B cell (primary cell): ENCODE results near the gene UBAP1L.

ENCODE experiments used
- EZH2 ChIP-seq: IDR thresholded peaks from 2 replicates; pipeline ENCODE4 v1.6.1; 2012; ENCODE audit warnings: borderline replicate concordance, low read depth, mild to moderate bottlenecking, moderate library complexity, low read length; ENCODE audit not compliant: insufficient read depth, poor library complexity, severe bottlenecking
- TF ChIP-seq, protein P1 (sequence below): fragments of 200-600 bp; IDR thresholded peaks from one replicate; pipeline ENCODE4 v1.8.0; 2022; ENCODE audit warnings: antibody characterized with exemption, mild to moderate bottlenecking

GRCh38 chr15:65083262-65083701, 31.7 kb downstream of the UBAP1L start:
- TF ChIP-seq, protein P1, sequence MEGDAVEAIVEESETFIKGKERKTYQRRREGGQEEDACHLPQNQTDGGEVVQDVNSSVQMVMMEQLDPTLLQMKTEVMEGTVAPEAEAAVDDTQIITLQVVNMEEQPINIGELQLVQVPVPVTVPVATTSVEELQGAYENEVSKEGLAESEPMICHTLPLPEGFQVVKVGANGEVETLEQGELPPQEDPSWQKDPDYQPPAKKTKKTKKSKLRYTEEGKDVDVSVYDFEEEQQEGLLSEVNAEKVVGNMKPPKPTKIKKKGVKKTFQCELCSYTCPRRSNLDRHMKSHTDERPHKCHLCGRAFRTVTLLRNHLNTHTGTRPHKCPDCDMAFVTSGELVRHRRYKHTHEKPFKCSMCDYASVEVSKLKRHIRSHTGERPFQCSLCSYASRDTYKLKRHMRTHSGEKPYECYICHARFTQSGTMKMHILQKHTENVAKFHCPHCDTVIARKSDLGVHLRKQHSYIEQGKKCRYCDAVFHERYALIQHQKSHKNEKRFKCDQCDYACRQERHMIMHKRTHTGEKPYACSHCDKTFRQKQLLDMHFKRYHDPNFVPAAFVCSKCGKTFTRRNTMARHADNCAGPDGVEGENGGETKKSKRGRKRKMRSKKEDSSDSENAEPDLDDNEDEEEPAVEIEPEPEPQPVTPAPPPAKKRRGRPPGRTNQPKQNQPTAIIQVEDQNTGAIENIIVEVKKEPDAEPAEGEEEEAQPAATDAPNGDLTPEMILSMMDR = no peak
- no peak for TF ChIP-seq EZH2
